ENCODE measurements around the gene FZD4. TPM values are rescaled to one million over a fixed set of nuclear protein-coding genes. Genes with fewer than 3 reads are reported as not detected.

FZD4 gene
- total RNA-seq, 1 experiment from 2014 or later, result 4.4 TPM

DNA sequence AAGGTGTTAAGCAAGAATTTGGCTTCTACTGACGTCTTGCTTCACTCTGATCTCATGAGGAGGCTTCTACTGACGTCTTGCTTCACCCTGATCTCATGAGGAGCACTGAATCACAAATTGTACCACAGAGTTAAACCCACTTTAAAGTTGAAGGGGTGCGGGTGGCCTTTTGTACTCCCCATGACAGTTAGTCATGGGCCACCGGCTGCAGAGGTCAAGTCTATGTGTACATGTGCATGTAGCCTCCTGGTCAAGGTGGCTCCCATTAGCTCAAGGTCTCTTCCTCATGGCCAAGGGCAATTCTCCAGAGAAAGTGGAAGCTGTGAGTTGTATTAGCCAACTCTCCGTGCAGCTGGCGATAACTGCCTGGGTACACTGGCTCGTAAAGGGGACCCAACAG, 23.1 kb upstream of the FZD4 start:
- ATAC-seq, result no peak
- intact Hi-C loops (cut with micrococcal nuclease), result loop anchor here (2.0 kb wide), 1 partner anchor 313 kb away; no protein-coding TSS in a partner anchor
- Histone ChIP-seq H3K27ac (ENCODE audit: low read depth, low read length) (no peak overlapping the region), H3K79me2 (ENCODE audit: insufficient read depth, low read length) (no peaks in the 10 kb centered on the region), H3K9me2 (ENCODE audit: insufficient read depth) (no peaks in the 10 kb centered on the region), H3K4me2 (ENCODE audit: low read length) (no peak overlapping the region), H2AFZ (ENCODE audit: low read depth, low read length, poor library complexity, severe bottlenecking) (peak overlapping the region; percentile 55), H4K20me1 (ENCODE audit: insufficient read depth) (no peaks in the 10 kb centered on the region), H3K4me1 (ENCODE audit: control insufficient read depth in 1 of 2, insufficient read depth in 2 of 2, low read length in 2 of 2) (no peaks in the 10 kb centered on the region), H3K9me3 (ENCODE audit: control insufficient read depth in 1 of 2, insufficient read depth in 1 of 2, low read depth in 1 of 2, low read length in 2 of 2) (no peaks in the 10 kb centered on the region), H3K4me3 (replicated peaks in 1 of 2; ENCODE audit: low read depth in 1 of 2, low read length in 2 of 2) (no peak overlapping the region), H3K9ac (ENCODE audit: low read length) (no peak overlapping the region), H3K27me3 (ENCODE audit: insufficient read depth, low read length) (no peaks in the 10 kb centered on the region), H3K36me3 (ENCODE audit: control insufficient read depth in 1 of 2, insufficient read depth in 2 of 2, low read length in 2 of 2) (no peaks in the 10 kb centered on the region)
- BruUV-seq (replicated peaks), result no TSS peak
- ChIA-PET CTCF (no interaction called here), RAD21 (ENCODE audit: low non-redundant PET in 1 of 2, low total read pairs in 2 of 2, uncharacterized antibody in 2 of 2, unreplicated experiment in 2 of 2) (no interaction called here), POLR2A (no interaction called here)
- TF ChIP-seq SRF (IDR thresholded peaks at IDR 0.05; ENCODE audit: low read depth) (no peak), SP1 (IDR thresholded peaks at IDR 0.05; ENCODE audit: low read depth) (no peak), ZFX (IDR thresholded peaks at IDR 0.05) (no peak), POLR2AphosphoS5 (IDR thresholded peaks at IDR 0.05; ENCODE audit: low read depth, low read length) (no peak), JUND (IDR thresholded peaks at IDR 0.05) (no peak), RAD21 (IDR thresholded peaks at IDR 0.05; ENCODE audit: low read depth) (no peak), CBX3 (IDR thresholded peaks at IDR 0.05; ENCODE audit: low read depth) (no peak), EGR1 (IDR thresholded peaks at IDR 0.05; ENCODE audit: low read depth) (no peak), YY1 (IDR thresholded peaks at IDR 0.05; ENCODE audit: extremely low read depth, insufficient replicate concordance, low read depth, low read length) (no peak)
- TF ChIP-seq, protein P1, sequence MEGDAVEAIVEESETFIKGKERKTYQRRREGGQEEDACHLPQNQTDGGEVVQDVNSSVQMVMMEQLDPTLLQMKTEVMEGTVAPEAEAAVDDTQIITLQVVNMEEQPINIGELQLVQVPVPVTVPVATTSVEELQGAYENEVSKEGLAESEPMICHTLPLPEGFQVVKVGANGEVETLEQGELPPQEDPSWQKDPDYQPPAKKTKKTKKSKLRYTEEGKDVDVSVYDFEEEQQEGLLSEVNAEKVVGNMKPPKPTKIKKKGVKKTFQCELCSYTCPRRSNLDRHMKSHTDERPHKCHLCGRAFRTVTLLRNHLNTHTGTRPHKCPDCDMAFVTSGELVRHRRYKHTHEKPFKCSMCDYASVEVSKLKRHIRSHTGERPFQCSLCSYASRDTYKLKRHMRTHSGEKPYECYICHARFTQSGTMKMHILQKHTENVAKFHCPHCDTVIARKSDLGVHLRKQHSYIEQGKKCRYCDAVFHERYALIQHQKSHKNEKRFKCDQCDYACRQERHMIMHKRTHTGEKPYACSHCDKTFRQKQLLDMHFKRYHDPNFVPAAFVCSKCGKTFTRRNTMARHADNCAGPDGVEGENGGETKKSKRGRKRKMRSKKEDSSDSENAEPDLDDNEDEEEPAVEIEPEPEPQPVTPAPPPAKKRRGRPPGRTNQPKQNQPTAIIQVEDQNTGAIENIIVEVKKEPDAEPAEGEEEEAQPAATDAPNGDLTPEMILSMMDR (IDR thresholded peaks at IDR 0.05 in 2 of 3, conservative IDR thresholded peaks at IDR 0.05 in 1 of 3; ENCODE audit: borderline replicate concordance in 1 of 3, insufficient read depth in 1 of 3, low read depth in 2 of 3, low read length in 2 of 3), result no peak
- TF ChIP-seq, protein P2, sequence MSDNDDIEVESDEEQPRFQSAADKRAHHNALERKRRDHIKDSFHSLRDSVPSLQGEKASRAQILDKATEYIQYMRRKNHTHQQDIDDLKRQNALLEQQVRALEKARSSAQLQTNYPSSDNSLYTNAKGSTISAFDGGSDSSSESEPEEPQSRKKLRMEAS (IDR thresholded peaks at IDR 0.05), result no peak
- TF ChIP-seq, protein P3, sequence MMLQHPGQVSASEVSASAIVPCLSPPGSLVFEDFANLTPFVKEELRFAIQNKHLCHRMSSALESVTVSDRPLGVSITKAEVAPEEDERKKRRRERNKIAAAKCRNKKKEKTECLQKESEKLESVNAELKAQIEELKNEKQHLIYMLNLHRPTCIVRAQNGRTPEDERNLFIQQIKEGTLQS (IDR thresholded peaks at IDR 0.05), result no peak
- DNase-seq (ENCODE audit: low read depth, low spot score), result no peak
